ENCODE measurements around the gene UGT1A1. TPM values are rescaled to one million over a fixed set of nuclear protein-coding genes. Genes with fewer than 3 reads are reported as not detected.

The UGT1A1 gene
- total RNA-seq = not detected in 2 replicates

DNA sequence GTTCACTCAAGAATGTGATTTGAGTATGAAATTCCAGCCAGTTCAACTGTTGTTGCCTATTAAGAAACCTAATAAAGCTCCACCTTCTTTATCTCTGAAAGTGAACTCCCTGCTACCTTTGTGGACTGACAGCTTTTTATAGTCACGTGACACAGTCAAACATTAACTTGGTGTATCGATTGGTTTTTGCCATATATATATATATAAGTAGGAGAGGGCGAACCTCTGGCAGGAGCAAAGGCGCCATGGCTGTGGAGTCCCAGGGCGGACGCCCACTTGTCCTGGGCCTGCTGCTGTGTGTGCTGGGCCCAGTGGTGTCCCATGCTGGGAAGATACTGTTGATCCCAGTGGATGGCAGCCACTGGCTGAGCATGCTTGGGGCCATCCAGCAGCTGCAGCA is at the start of gene UGT1A1:
Gene UGT1A1 (plus strand): TSS at position 228 of the 400 bp plus-strand sequence. CDS start 18 bp downstream, at position 246.
- H3K4me3 ChIP-seq (ENCODE audit: low read depth, low read length) = no peak within 1 kb of the TSS
- TF ChIP-seq, protein P1, sequence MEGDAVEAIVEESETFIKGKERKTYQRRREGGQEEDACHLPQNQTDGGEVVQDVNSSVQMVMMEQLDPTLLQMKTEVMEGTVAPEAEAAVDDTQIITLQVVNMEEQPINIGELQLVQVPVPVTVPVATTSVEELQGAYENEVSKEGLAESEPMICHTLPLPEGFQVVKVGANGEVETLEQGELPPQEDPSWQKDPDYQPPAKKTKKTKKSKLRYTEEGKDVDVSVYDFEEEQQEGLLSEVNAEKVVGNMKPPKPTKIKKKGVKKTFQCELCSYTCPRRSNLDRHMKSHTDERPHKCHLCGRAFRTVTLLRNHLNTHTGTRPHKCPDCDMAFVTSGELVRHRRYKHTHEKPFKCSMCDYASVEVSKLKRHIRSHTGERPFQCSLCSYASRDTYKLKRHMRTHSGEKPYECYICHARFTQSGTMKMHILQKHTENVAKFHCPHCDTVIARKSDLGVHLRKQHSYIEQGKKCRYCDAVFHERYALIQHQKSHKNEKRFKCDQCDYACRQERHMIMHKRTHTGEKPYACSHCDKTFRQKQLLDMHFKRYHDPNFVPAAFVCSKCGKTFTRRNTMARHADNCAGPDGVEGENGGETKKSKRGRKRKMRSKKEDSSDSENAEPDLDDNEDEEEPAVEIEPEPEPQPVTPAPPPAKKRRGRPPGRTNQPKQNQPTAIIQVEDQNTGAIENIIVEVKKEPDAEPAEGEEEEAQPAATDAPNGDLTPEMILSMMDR (conservative IDR thresholded peaks at IDR 0.05; ENCODE audit: low read depth, low read length) = no peak
- no peak for DNase-seq (ENCODE audit: low read depth)

DNA sequence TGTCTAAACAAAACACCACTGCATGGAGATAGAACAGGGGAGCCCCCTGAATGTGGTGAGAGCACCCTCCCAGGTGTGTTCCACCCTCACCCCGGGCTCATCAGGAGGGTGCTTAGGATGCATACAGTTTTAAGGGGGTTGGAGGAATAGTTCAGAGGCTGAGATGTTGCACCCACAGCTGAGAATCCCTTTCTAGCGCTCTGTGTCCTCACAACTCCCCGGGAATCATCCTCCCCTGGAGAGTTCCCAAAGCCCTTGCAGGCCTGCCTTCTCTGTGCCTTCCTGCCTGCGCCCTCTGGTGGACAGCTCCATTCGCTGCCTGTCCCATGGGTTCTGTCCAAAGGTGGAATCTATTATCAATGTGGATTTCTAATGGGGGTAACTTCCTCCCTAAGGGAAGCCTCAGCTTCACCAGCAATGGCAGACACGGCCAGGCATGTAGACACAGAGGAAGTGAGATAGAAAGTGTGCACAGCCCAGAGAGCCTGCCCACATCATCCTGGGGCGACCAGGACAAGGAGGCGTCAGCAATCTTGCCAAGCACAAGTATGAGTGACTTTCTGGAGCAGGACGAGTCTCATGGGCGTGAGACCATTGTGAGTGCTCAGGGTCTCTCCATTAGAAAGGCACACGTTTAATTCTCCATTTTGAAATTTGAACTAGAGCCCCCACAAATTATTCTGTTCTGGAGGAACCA is 48.6 kb upstream of the UGT1A1 start:
- H3K4me3 ChIP-seq (ENCODE audit: low read depth, low read length) = no peak overlapping the region
- TF ChIP-seq, protein P1 (conservative IDR thresholded peaks at IDR 0.05; ENCODE audit: low read depth, low read length) = peak; percentile 95
- no peak for DNase-seq (ENCODE audit: low read depth)

- H3K4me3 ChIP-seq (ENCODE audit: low read depth, low read length) = no peak within 1 kb of the TSS
- TF ChIP-seq, protein P1 (conservative IDR thresholded peaks at IDR 0.05; ENCODE audit: low read depth, low read length) = no peak
- no peak for DNase-seq (ENCODE audit: low read depth)
Observed at GRCh38 chr2:233712611-233713261, 47.3 kb upstream of the UGT1A1 start, which contains the start of gene UGT1A5. Gene UGT1A5 (plus strand): TSS chr2:233712907. CDS start chr2:233712992, 85 bp downstream.

DNA sequence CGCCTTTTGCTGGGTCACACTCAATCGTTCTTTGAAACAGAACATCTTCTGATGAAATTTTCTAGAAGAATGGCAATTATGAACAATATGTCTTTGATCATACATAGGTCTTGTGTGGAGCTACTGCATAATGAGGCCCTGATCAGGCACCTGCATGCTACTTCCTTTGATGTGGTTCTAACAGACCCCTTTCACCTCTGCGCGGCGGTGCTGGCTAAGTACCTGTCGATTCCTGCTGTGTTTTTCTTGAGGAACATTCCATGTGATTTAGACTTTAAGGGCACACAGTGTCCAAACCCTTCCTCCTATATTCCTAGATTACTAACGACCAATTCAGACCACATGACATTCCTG is 46.8 kb upstream of the UGT1A1 start:
- no peak overlapping the region for H3K4me3 ChIP-seq (ENCODE audit: low read depth, low read length)
- TF ChIP-seq, protein P1 (conservative IDR thresholded peaks at IDR 0.05; ENCODE audit: low read depth, low read length) = no peak
- no peak for DNase-seq (ENCODE audit: low read depth)

DNA sequence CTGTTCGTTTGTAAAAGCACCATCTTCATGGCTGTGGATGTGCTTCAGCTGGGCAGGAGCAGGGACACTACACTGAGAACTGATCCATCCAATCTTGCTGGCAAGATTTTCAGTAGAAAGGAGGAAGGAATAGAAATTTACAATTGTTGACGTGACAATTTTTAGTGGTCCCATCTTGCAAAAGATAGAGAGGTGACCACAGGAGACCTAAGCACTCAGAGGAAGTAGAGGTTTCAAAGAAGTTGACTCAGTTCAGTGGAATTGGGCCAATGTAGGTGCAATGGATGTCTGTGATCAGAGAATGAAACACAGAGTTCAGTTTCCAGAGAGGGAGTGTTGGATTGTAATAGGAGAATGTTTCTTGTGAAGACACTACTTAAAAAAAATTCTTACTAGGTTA is 45.9 kb upstream of the UGT1A1 start:
- DNase-seq (ENCODE audit: low read depth) = no peak
- H3K4me3 ChIP-seq (ENCODE audit: low read depth, low read length) = no peak overlapping the region
- TF ChIP-seq, protein P1 (conservative IDR thresholded peaks at IDR 0.05; ENCODE audit: low read depth, low read length) = no peak

DNA sequence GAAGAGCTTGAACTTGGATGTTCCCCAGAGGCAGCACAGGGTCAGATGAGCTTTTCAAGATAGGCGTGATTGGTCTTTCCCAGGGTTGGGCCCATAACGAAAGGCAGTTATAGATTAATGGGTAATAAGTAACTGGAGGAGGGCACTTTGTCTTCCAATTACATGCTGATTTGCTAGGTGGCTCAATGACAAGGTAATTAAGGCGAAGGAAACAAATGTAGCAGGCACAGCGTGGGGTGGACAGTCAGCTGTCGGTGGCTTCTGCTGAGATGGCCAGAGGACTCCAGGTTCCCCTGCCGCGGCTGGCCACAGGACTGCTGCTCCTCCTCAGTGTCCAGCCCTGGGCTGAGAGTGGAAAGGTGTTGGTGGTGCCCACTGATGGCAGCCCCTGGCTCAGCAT is 41.5 kb upstream of the UGT1A1 start, which contains the start of gene UGT1A4:
Gene UGT1A4 (plus strand): TSS at position 185 of the 400 bp plus-strand sequence. CDS start 85 bp downstream, at position 270.
- no peak for DNase-seq (ENCODE audit: low read depth)
- TF ChIP-seq, protein P1 (conservative IDR thresholded peaks at IDR 0.05; ENCODE audit: low read depth, low read length) = no peak
- no peak within 1 kb of the TSS for H3K4me3 ChIP-seq (ENCODE audit: low read depth, low read length)

Measured in epithelial cell of proximal tubule (primary cell).